Skin epidermis (tissue), 12 donors: ENCODE results near the gene PPM1H.
A peak's percentile ranks its signal among the peaks of the same experiment; 100 is the strongest.
"Not testable (repeated sequence)": the region's sequence is repeated elsewhere in the genome, so short reads cannot be mapped to it uniquely, and the experiment has no call there.

Experiments
- H3K27ac ChIP-seq, 21 experiments: fragments of 200-600 bp; sonication (generic) in 11 of 21; one replicate each; pipeline ENCODE4 v1.5.0; 2020; ENCODE audit warnings: mild to moderate bottlenecking in 3 of 21, inconsistent platforms in 2 of 21, moderate library complexity in 2 of 21
- H3K4me3 ChIP-seq, 7 experiments: fragments of 200-600 bp; sonication (generic) in 2 of 7; one replicate each; pipeline ENCODE4 v1.5.0; 2020; ENCODE audit warnings: inconsistent platforms in 2 of 7, mild to moderate bottlenecking in 2 of 7, moderate library complexity in 1 of 7

Gene PPM1H

GRCh38 chr12:62847709-62848108 is 87.2 kb downstream of the PPM1H start:
- Histone ChIP-seq H3K4me3 (no peak overlapping the region), H3K27ac (no peak overlapping the region)

GRCh38 chr12:62846491-62846890 is 88.5 kb downstream of the PPM1H start:
- H3K4me3 ChIP-seq = no peak overlapping the region
- no peak overlapping the region for H3K27ac ChIP-seq

- H3K27ac ChIP-seq = no peak overlapping the region
- no peak overlapping the region for H3K4me3 ChIP-seq
Observed at GRCh38 chr12:62844915-62845314, 90.0 kb downstream of the PPM1H start.

- Histone ChIP-seq H3K27ac (no peak overlapping the region), H3K4me3 (no peak overlapping the region)
Observed at GRCh38 chr12:62843716-62844115, 91.2 kb downstream of the PPM1H start.

DNA sequence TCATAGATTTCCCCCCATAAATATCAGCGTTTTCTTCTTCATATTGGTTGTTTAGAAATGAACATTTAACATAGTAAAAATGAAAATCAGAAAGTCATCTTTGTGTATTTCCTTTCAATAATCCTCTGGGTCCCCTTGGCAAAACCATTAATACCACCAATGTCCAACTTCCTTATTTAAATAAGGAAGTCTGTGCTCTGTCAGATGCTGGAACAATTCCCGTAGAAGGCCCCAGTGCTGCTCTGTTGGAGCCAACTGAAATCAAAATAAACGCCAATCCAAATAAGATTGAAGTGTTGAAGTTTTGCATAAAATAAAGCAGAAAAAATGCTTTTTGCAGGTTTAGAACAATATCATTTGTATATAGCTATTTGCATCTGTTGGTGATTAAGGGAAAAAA is 93.1 kb downstream of the PPM1H start:
- H3K27ac ChIP-seq = peak overlapping the region in 1 of 21 experiments; percentile 50
- no peak overlapping the region for H3K4me3 ChIP-seq

GRCh38 chr12:62840806-62841205 is 94.1 kb downstream of the PPM1H start:
- Histone ChIP-seq H3K4me3 (no peak overlapping the region), H3K27ac (no peak overlapping the region)

GRCh38 chr12:62839869-62840660 is 94.9 kb downstream of the PPM1H start:
- Histone ChIP-seq H3K27ac (no peak overlapping the region), H3K4me3 (no peak overlapping the region)

DNA sequence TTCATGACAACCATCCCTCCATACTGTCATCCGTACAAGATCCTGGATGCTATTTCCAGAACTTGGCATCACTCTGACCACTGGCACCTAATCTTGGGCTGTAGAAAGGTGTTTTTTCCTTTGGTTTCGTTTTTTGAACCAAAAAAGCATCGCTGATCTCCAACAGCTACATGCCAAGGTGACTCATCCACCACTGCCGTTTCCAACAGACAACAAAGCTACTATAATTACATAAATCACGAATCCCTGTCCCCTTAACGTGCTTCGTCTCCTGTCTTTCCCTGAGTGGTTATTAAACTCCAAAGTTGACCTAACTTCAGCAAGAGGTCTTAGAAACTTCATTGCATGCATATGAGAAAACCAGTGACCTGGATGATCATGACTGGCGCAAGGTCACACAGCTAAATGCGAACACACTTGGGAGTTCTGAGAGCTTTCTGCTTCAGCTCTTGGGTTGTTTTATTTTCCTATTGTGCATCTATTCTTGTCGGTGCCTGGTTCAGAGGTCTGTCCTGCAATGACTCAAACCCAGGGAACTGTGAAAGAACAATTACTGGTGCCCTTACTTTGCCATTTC is 99.9 kb downstream of the PPM1H start:
- no peak overlapping the region for H3K27ac ChIP-seq
- H3K4me3 ChIP-seq = no peak overlapping the region

- H3K4me3 ChIP-seq = no peak overlapping the region
- no peak overlapping the region for H3K27ac ChIP-seq
Observed at GRCh38 chr12:62834406-62834805, 100.5 kb downstream of the PPM1H start.

DNA sequence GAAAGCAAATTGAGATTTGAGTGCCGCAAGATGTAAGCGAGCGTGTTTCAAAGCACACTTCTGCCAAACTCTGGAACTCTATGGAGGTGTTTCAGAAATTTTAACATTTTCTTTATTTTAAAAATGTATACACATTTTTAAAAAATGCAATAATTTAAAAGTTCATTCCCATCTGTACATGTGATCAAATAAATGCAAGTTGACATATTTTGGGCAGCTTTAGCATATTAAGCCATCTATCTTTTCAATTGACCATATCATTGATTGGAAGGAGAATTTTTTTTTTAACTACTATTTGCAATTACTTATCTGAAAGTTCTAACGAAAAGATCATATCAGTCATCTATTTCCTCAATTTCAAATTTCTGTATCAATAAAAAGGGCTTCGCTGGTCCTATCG is 101.3 kb downstream of the PPM1H start:
- Histone ChIP-seq H3K27ac (no peak overlapping the region), H3K4me3 (no peak overlapping the region)

DNA sequence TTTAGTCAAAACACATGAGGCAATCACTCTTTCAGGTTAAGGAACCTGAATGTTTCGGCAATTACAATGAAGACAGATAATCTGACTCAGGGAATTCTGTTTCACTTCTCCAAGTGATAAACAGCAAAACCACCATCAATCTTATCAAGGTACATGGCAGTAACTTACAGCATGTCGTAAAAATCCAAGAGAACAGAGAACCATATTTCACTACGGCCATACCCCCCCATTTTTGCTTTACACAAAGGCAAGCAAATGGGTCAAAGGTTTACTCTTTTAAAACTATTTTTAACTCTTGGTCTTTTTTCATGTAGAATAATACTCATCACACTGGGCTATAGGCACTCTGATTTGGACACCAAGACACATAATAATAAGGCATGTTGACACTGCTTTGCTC is 102.4 kb downstream of the PPM1H start:
- no peak overlapping the region for H3K27ac ChIP-seq
- no peak overlapping the region for H3K4me3 ChIP-seq

- Histone ChIP-seq H3K27ac (no peak overlapping the region), H3K4me3 (no peak overlapping the region)
Observed at GRCh38 chr12:62832027-62832426, 102.9 kb downstream of the PPM1H start.

- no peak overlapping the region for H3K4me3 ChIP-seq
- no peak overlapping the region for H3K27ac ChIP-seq
Observed at GRCh38 chr12:62827855-62828254, 107.1 kb downstream of the PPM1H start.

DNA sequence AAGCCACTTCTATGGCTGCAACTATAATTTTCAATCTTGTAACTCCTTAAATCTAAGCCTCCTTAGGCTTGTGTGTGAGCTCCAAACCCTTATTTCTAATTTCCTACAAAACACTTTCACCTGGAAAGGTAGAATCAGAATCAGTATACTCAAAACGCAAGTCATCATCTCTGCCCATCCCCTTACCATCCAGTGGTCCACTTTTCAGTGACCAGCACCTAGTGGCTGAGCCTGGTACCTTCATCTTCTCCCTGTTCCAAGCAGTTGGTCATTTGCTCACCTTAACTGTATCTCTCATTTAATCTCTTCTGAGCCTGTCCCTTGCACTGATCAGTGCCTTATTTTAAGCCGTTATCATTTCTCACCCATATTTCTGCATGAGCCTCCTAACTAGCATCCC is 107.9 kb downstream of the PPM1H start:
- Histone ChIP-seq H3K27ac (no peak overlapping the region), H3K4me3 (no peak overlapping the region)

GRCh38 chr12:62817556-62818271 is 117.2 kb downstream of the PPM1H start:
- Histone ChIP-seq H3K4me3 (no peak overlapping the region), H3K27ac (peak overlapping the region in 2 of 21 experiments; percentile 19 to 46)

DNA sequence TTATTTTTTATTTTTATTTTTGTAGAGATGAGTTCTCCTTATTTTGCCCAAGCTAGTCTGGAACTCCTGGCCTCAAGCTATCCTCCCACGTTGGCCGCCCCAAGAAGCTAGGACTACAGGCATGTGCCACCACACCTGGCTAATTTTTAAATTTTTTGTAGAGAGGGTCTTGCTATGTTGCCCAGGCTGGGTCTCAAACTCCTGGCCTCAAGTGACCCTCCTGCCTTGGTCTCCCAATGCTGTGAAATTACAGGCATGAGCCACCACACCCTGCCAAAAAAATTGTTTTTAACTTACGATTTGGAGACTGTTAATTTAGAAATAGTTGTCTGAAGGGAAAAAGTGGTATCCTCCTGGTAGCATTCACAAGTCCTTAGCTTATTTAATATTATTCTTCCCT is 120.7 kb downstream of the PPM1H start:
- Histone ChIP-seq H3K4me3 (no peak overlapping the region), H3K27ac (no peak overlapping the region)

GRCh38 chr12:62813031-62813829 is 121.7 kb downstream of the PPM1H start:
- Histone ChIP-seq H3K4me3 (no peak overlapping the region), H3K27ac (no peak overlapping the region)

GRCh38 chr12:62811481-62811880 is 123.5 kb downstream of the PPM1H start:
- not testable (repeated sequence) for H3K27ac ChIP-seq, H3K4me3 ChIP-seq

DNA sequence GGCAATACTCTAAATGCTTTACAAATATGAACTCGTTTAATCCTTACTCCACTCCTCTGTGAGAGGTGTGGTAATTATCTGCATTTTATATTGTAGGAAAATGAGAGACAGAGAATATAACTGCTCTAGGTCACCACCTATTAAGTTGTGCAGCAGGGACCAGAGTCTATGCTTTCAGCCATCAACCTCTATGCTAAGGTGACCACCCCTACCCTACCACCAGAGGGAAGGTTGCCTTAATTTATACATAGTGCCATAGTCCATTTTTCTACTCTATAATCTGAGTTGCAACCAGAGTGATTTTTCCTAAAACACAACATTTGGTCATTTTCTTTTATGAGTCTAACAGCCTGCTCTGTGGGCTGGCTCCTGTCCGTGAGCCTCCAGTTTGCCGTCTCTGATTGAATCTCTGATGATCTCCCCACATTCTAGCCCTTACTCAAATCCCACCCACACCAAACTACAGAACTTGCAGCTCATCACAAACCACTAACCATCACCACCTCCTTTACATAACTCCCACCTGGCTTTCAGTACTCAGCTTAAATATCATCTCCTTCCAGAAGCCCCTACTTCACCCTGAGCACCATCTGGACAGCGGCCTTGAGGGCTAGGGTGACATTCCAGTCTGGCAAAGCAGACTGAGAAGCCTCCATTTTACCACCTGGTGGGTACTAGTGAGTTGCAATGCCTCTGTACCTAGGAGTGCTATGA is 126.6 kb downstream of the PPM1H start:
- Histone ChIP-seq H3K27ac (no peak overlapping the region), H3K4me3 (no peak overlapping the region)

DNA sequence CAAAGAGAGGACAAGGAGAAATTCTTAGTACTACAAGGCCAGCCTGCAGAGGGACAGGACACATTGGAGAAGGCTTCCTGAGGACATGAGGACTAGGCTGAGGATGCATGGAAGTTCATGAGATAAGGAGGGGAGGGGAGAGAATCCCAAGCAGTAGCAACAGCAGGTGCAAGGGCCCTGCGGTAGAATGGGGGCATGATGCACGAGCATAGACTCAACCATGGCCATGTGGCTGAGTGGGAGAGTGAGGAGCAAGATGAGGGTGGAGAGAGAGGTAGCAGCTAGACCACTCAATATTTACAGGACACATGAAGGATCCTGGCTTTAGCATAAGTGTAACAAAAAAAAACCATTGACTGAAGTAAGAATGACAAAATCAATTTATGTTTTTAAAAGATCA is 128.1 kb downstream of the PPM1H start:
- H3K4me3 ChIP-seq = no peak overlapping the region
- no peak overlapping the region for H3K27ac ChIP-seq
